ENCODE measurements around the gene ZGLP1. TPM values are rescaled to one million over a fixed set of nuclear protein-coding genes. Genes with fewer than 3 reads are reported as not detected.

ZGLP1 gene
- total RNA-seq, 2 donors from 2014 or later: 5.0 to 12.3 TPM

GRCh38 chr19:10277795-10278589 lies 31.6 kb downstream of the ZGLP1 start:
- DNase-seq (ENCODE audit: low spot score): no peak
- intact Hi-C loops (cut with DNase I): no loop called here
- no peaks in the 10 kb centered on the region for H3K4me1 ChIP-seq (replicated peaks)
- H3K27ac ChIP-seq: no peak overlapping the region
- WGBS: 88% methylated on average over 9 of the region's 9 CpGs
- H3K9me3 ChIP-seq: no peaks in the 10 kb centered on the region
- H3K27me3 ChIP-seq (replicated peaks; ENCODE audit: insufficient read depth): no peaks in the 10 kb centered on the region
- TF ChIP-seq POLR2AphosphoS5 (IDR thresholded peaks at IDR 0.05): no peak
- no peak for TF ChIP-seq CTCF (IDR thresholded peaks at IDR 0.05)
- TF ChIP-seq POLR2A (IDR thresholded peaks at IDR 0.05): no peak
- H3K4me3 ChIP-seq: no peak overlapping the region
- no peaks in the 10 kb centered on the region for H3K36me3 ChIP-seq

GRCh38 chr19:10274589-10274988 lies 35.0 kb downstream of the ZGLP1 start:
- no peaks in the 10 kb centered on the region for H3K36me3 ChIP-seq
- no peaks in the 10 kb centered on the region for H3K9me3 ChIP-seq
- no peak overlapping the region for H3K27ac ChIP-seq
- H3K27me3 ChIP-seq (replicated peaks; ENCODE audit: insufficient read depth): no peaks in the 10 kb centered on the region
- no peak overlapping the region for H3K4me3 ChIP-seq
- no peak for DNase-seq (ENCODE audit: low spot score)
- 90% methylated on average over 10 of the region's 10 CpGs for WGBS
- H3K4me1 ChIP-seq (replicated peaks): no peaks in the 10 kb centered on the region
- TF ChIP-seq POLR2A (IDR thresholded peaks at IDR 0.05) (no peak), CTCF (IDR thresholded peaks at IDR 0.05) (no peak)
- intact Hi-C loops (cut with DNase I): loop anchor here (5.0 kb wide), 1 partner anchor 38 kb away; no protein-coding TSS in a partner anchor

GRCh38 chr19:10271543-10272086 lies 38.0 kb downstream of the ZGLP1 start:
- intact Hi-C loops (cut with DNase I): loop anchor here (2.0 to 5.0 kb wide), 2 partner anchors 41 to 117 kb away; no protein-coding TSS in a partner anchor
- Histone ChIP-seq H3K36me3 (no peaks in the 10 kb centered on the region), H3K27ac (peak overlapping the region in 1 of 2 donors; percentile 52), H3K9me3 (no peaks in the 10 kb centered on the region), H3K4me3 (peak overlapping the region; percentile 19 to 28), H3K27me3 (replicated peaks; ENCODE audit: insufficient read depth) (no peaks in the 10 kb centered on the region), H3K4me1 (replicated peaks) (no peaks in the 10 kb centered on the region)
- no peak for DNase-seq (ENCODE audit: low spot score)
- 38% methylated on average over 12 of the region's 12 CpGs for WGBS
- no peak for TF ChIP-seq CTCF (IDR thresholded peaks at IDR 0.05)
- no peak for TF ChIP-seq POLR2AphosphoS5 (IDR thresholded peaks at IDR 0.05)
- no peak for TF ChIP-seq POLR2A (IDR thresholded peaks at IDR 0.05)

GRCh38 chr19:10270616-10271394 lies 38.8 kb downstream of the ZGLP1 start, which contains the start of gene ICAM1:
Gene ICAM1 (plus strand): TSS chr19:10271120. CDS start chr19:10271160, 40 bp downstream.
- Histone ChIP-seq H3K27ac (peak within 1 kb of the TSS; percentile 47 to 52), H3K4me3 (peak within 1 kb of the TSS; percentile 19 to 28), H3K36me3 (no peaks in the 10 kb centered on the region), H3K4me1 (replicated peaks) (no peaks in the 10 kb centered on the region), H3K9me3 (no peaks in the 10 kb centered on the region), H3K27me3 (replicated peaks; ENCODE audit: insufficient read depth) (no peaks in the 10 kb centered on the region)
- WGBS: 2% methylated on average over 49 of the region's 51 CpGs
- TF ChIP-seq POLR2AphosphoS5 (IDR thresholded peaks at IDR 0.05): peak; percentile 73
- peak; percentile 60 for TF ChIP-seq POLR2A (IDR thresholded peaks at IDR 0.05)
- TF ChIP-seq CTCF (IDR thresholded peaks at IDR 0.05): peak in 1 of 4 experiments; percentile 38
- intact Hi-C loops (cut with DNase I): loop anchor here (2.0 to 5.0 kb wide), 2 partner anchors 41 to 118 kb away; no protein-coding TSS in a partner anchor
- DNase-seq (ENCODE audit: low spot score): peak; percentile 54
